GM19455 (cell line): ENCODE data around the gene ZBED1.
"Not testable (repeated sequence)": the region's sequence is repeated elsewhere in the genome, so short reads cannot be mapped to it uniquely, and the experiment has no call there.

Source experiments
- ATAC-seq: cut with Tn5 transposase; IDR thresholded peaks from one replicate; pipeline ENCODE4 v1.9.1; 2021; ENCODE audit not compliant: unreplicated experiment

The ZBED1 gene

GRCh38 chrX:2498781-2499302, 1.9 kb downstream of the ZBED1 start:
- ATAC-seq = no peak

GRCh38 chrX:2497961-2498780, 2.6 kb downstream of the ZBED1 start:
- no peak for ATAC-seq

- no peak for ATAC-seq
Observed at GRCh38 chrX:2495595-2495994, 5.2 kb downstream of the ZBED1 start.

- ATAC-seq = no peak
Observed at GRCh38 chrX:2492531-2493218, 8.1 kb downstream of the ZBED1 start.

GRCh38 chrX:2490634-2491033, 10.1 kb downstream of the ZBED1 start:
- no peak for ATAC-seq

- no peak for ATAC-seq
Observed at GRCh38 chrX:2489446-2490445, 11.0 kb downstream of the ZBED1 start.

- ATAC-seq = no peak
Observed at GRCh38 chrX:2488621-2489285, 12.0 kb downstream of the ZBED1 start.

- no peak for ATAC-seq
Observed at GRCh38 chrX:2487366-2487765, 13.4 kb downstream of the ZBED1 start.

- ATAC-seq = no peak
Observed at GRCh38 chrX:2486476-2487133, 14.2 kb downstream of the ZBED1 start.

GRCh38 chrX:2485789-2486345, 14.9 kb downstream of the ZBED1 start:
- ATAC-seq = no peak

GRCh38 chrX:2484721-2485648, 15.8 kb downstream of the ZBED1 start:
- ATAC-seq = no peak

- ATAC-seq = no peak
Observed at GRCh38 chrX:2484256-2484655, 16.5 kb downstream of the ZBED1 start.

GRCh38 chrX:2483398-2484060, 17.2 kb downstream of the ZBED1 start:
- ATAC-seq = no peak

GRCh38 chrX:2481597-2481996, 19.2 kb downstream of the ZBED1 start:
- not testable (repeated sequence) for ATAC-seq

- not testable (repeated sequence) for ATAC-seq
Observed at GRCh38 chrX:2479982-2480381, 20.8 kb downstream of the ZBED1 start.

- no peak for ATAC-seq
Observed at GRCh38 chrX:2479420-2479780, 21.4 kb downstream of the ZBED1 start.

GRCh38 chrX:2478546-2479419, 22.0 kb downstream of the ZBED1 start:
- no peak for ATAC-seq
